HCT116 (cell line): Measurements from ENCODE around the gene UQCR11.

Experiments
- CTCF ChIP-seq, 3 experiments: fragments of 200-600 bp in 1 of 3; sonication (generic) in 1 of 3; IDR thresholded peaks in 2 of 3; conservative IDR thresholded peaks in 1 of 3; 2 replicates each; pipeline ENCODE4 v1.5.1; 2012 to 2017; ENCODE audit warnings: low read depth in 2 of 3, low read length in 2 of 3, antibody characterized with exemption in 1 of 3, borderline replicate concordance in 1 of 3, control low read depth in 1 of 3, mild to moderate bottlenecking in 1 of 3, mixed read lengths in 1 of 3, mixed run types in 1 of 3, moderate library complexity in 1 of 3; ENCODE audit not compliant: insufficient read depth in 1 of 3
- EZH2phosphoT487 ChIP-seq: fragments of 200-600 bp; IDR thresholded peaks from 2 replicates; pipeline ENCODE4 v1.6.1; 2018; ENCODE audit warnings: antibody characterized with exemption, borderline replicate concordance
- FOSL1 ChIP-seq: IDR thresholded peaks from 2 replicates; pipeline ENCODE4 v1.6.1; 2012; ENCODE audit warnings: low read depth
- JUND ChIP-seq: IDR thresholded peaks from 2 replicates; pipeline ENCODE4 v1.6.1; 2012
- POLR2AphosphoS5 ChIP-seq: IDR thresholded peaks from 2 replicates; pipeline ENCODE4 v1.6.1; 2011; ENCODE audit warnings: mild to moderate bottlenecking, low read depth, low read length, moderate library complexity

DNA sequence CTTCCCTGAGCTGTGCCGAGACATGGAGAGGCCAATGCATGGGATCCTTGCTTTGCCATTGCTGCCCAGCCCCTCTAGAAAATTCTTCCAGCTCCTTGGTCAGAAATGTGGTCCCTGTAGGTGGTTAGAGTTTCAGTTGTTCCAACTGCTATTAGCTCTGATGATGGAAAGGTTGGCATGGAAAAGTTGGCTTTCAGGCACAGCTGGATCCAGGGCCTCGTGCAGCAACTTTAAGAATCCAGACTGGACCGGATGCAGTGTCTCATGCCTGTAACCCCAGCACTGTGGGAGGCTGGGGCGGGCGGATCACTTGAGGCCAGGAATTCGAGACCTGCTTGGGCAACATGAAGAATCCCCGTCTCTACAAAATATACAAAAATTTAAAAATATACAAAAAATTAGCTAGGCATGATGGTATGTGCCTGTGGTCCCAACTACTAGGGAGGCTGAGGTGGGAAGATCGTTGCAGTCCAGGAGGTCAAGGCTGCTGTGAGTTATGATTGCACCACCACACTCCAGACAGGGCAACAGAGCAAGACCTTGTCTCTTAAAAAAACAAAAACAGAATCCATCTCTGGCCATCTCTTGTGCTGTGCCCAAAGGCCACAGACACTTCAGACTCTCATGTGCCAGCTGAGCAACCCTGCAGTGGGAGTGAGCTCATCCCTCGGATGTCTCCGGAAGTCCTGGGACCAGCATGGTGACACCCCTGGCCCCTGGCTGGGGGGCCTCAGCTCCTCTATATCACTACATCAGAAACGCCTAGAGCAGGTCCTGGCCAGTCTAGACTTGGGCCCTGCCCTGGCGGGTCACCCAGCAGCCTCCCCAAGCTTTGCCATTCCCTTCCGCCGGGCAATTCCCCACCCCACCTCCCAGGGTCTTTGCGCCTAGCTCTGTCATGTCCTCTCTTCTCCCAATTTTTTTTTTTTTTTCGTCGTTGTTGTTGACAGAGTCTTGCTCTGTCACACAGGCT, 53.9 kb downstream of the UQCR11 start:
- TF ChIP-seq FOSL1 (no peak), JUND (no peak), CTCF (IDR thresholded peaks at IDR 0.05 in 2 of 3, conservative IDR thresholded peaks at IDR 0.05 in 1 of 3; ENCODE audit: borderline replicate concordance in 1 of 3, insufficient read depth in 1 of 3, low read depth in 2 of 3, low read length in 2 of 3) (no peak), EZH2phosphoT487 (no peak), POLR2AphosphoS5 (no peak)
